Mammary epithelial cell (primary cell): ENCODE data around the gene KRT34.

ENCODE experiments used
- EZH2 ChIP-seq: IDR thresholded peaks from 2 replicates; pipeline ENCODE4 v1.6.1; 2012; ENCODE audit warnings: low read length, inconsistent platforms, borderline replicate concordance
- TF ChIP-seq, protein P1 (sequence below), 2 donors: IDR thresholded peaks in 1 of 2; conservative IDR thresholded peaks in 1 of 2; 2 replicates each; pipeline ENCODE4 v1.5.1; 2011 to 2012; ENCODE audit warnings: inconsistent platforms in 2 of 2, low read length in 2 of 2, mild to moderate bottlenecking in 2 of 2, control low read depth in 1 of 2, low read depth in 1 of 2; ENCODE audit not compliant: insufficient read depth in 1 of 2; ENCODE audit errors: extremely low read depth in 1 of 2

DNA sequence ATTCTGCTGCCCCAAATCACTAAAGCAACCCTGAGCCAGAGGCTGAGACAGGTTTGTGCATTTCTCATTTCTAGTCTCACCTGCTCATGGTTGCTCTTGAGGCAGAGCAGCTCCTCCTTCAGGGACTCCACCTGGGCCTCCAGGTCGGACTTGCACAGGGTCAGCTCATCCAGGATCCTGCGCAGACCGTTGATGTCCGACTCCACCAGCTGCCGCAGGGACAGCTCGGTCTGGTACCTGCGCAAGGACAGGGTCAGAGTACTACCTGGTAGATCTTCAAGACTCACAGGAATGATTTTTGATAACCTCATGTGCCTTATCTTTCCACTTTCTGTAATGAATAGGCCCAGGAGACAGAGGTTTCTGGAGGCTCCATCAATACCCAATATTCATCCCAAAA is 14.2 kb upstream of the KRT34 start:
- TF ChIP-seq, protein P1, sequence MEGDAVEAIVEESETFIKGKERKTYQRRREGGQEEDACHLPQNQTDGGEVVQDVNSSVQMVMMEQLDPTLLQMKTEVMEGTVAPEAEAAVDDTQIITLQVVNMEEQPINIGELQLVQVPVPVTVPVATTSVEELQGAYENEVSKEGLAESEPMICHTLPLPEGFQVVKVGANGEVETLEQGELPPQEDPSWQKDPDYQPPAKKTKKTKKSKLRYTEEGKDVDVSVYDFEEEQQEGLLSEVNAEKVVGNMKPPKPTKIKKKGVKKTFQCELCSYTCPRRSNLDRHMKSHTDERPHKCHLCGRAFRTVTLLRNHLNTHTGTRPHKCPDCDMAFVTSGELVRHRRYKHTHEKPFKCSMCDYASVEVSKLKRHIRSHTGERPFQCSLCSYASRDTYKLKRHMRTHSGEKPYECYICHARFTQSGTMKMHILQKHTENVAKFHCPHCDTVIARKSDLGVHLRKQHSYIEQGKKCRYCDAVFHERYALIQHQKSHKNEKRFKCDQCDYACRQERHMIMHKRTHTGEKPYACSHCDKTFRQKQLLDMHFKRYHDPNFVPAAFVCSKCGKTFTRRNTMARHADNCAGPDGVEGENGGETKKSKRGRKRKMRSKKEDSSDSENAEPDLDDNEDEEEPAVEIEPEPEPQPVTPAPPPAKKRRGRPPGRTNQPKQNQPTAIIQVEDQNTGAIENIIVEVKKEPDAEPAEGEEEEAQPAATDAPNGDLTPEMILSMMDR (conservative IDR thresholded peaks at IDR 0.05 in 1 of 2, IDR thresholded peaks at IDR 0.05 in 1 of 2; ENCODE audit: extremely low read depth in 1 of 2, insufficient read depth in 1 of 2, low read depth in 1 of 2, low read length in 2 of 2): no peak
- TF ChIP-seq EZH2: no peak
